Putamen (tissue), 1 donor: Measurements from ENCODE around the gene SHKBP1.
"Not testable (repeated sequence)": the region's sequence is repeated elsewhere in the genome, so short reads cannot be mapped to it uniquely, and the experiment has no call there.

Experiments
- DNase-seq: peaks from one replicate; pipeline ENCODE4 v3.0.0-alpha.2; 2016; ENCODE audit warnings: low spot score

Gene SHKBP1

DNA sequence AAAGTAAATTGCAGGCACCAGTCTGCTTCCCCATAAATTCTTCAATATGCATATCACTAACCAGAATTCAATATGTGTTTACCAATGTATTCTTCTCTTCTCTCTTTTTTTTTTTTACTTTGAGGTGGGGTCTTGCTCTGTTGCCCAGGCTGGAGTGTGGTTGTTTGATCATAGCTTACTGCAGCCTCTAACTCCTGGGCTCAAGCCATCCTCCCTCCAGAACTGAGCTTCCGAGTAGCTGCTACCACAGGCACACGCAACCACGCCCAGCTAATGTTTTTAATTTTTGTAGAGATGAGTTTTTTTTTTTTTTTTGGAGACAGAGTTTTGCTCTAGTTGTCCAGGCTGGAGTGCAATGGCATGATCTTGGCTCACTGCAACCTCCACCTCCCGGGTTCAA, 41.3 kb downstream of the SHKBP1 start:
- no peak for DNase-seq

DNA sequence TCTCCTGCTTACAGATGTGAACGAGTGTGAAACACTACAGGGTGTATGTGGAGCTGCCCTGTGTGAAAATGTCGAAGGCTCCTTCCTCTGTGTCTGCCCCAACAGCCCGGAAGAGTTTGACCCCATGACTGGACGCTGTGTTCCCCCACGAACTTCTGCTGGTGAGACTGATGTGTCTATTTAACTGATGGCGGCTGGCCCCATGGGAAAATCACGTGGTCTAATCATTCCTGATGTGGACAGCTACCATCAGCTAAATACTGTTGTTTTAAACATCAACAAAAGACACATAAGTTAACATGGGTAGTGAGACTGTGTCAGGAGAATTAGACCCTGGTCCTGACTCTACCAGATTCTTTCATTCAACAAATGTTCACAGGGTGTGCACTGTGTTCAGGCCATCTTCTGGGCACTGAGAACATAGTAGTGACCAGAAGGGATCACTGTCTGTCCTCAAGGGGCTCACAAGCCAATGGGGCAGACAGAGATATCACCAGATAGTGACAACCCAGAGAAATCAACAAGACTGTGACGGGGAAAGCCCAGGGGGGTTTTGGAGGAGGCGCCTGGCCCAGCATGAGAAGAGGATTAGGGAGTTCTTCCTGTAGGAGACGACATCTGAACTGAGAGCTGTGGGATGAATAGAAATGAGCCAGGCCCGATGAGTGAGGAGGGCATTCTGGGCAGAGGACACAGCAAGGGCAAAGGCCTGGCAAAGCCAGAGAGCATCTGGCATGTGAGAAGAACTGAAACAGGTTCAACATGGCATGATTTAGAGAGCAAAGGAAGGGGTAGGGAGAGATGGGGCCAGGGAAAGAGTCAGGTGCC, 42.9 kb downstream of the SHKBP1 start:
- DNase-seq, result no peak

DNA sequence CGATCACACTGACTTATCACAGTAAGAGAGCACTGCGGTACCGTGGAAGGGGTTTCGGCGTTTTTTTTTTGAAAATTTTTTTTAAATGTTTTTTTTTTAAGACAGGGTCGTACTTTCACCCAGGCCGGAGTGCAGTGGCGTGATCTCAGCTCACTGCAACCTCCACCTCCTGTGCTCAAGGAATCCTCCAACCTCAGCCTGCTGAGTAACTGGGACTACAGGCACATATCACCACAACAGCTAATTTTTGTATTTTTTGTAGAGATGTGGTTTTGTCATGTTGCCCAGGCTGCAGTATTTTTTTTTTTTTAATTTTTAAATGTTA, 43.5 kb downstream of the SHKBP1 start:
- DNase-seq, result no peak

DNA sequence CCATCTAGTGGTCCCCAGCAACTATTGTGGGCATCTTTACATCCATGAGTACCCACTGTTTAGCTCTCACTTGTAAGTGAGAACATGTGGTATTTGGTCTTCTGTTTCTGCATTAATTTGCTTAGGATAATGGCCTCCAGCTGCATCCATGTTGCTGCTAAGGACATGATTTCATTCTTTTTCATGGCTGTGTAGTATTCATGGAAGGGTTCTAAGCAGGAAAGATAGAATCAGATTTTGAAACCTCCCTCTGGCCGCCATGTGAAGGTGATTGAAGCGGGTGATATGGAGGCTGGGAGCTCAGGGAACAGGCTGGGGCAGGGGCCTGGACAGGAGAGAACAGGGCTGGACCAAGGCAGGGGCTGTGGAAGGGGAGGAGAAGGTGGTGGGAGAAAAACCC, 44.6 kb downstream of the SHKBP1 start:
- no peak for DNase-seq

DNA sequence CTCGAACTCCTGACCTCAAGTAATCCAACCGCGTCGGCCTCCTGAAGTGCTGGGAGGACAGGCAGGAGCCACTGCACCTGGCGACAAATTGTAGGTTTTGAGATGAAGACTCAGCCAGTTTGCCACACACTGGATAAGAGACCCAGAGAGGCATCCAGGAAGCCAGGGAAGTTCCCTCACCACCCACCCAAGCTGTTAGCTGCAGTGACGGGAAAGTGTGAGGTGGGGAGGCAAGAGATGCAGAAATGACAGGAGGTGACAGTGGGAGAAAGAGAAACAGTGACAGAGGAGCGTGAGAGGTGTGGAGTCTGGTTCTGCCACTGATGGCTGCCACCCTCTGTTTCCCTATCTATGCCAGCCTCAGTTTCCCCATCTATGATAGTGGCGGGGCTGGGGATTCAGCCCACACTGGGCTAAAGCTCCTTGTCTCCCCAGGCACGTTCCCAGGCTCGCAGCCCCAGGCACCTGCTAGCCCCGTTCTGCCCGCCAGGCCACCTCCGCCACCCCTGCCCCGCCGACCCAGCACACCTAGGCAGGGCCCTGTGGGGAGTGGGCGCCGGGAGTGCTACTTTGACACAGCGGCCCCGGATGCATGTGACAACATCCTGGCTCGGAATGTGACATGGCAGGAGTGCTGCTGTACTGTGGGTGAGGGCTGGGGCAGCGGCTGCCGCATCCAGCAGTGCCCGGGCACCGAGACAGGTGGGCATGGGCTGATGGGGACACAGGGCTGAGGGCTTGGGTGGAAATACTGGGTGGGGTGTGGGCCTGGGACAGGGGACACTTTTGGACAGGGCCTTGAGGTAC, 45.5 kb downstream of the SHKBP1 start:
- no peak for DNase-seq

DNA sequence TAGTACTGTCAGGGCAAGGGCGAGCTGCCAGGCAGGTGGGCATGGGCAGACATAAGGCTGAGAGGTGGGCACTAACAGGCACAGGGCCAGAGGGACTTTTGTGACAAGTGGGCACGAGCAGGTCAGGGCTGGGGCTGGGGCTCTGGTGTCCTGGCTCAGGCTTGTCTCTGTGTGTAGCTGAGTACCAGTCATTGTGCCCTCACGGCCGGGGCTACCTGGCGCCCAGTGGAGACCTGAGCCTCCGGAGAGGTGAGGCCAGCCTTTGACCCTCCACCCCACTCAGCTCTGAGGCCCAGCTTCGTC, 46.1 kb downstream of the SHKBP1 start:
- no peak for DNase-seq

DNA sequence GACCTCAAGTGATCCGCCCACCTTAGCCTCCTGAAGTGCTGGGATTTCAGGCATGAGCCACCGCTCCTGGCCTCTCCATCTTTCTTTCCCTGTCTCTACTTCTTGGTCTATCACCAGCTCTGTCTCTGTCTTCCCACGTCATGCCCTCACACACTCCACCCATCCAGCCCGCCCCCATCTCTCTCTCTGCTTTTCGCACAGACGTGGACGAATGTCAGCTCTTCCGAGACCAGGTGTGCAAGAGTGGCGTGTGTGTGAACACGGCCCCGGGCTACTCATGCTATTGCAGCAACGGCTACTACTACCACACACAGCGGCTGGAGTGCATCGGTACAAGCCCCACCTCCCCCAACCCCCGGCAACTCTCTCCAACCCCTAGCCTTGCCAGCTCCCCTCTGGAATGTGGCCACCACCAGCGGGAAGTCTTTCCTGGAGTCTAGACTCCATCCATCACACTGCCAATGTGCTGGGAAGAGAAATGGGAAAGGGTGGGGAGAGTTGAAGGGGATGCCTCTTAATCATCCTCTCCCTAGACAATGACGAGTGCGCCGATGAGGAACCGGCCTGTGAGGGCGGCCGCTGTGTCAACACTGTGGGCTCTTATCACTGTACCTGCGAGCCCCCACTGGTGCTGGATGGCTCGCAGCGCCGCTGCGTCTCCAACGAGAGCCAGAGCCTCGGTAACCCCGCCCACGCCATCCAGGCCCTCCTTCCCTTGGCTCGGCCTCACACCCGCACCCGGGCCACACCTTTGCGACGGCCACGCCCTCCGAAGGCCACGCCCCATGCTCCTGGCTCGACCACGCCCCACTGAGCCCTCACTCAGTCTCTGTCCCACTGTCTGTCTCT, 47.0 kb downstream of the SHKBP1 start:
- no peak for DNase-seq

DNA sequence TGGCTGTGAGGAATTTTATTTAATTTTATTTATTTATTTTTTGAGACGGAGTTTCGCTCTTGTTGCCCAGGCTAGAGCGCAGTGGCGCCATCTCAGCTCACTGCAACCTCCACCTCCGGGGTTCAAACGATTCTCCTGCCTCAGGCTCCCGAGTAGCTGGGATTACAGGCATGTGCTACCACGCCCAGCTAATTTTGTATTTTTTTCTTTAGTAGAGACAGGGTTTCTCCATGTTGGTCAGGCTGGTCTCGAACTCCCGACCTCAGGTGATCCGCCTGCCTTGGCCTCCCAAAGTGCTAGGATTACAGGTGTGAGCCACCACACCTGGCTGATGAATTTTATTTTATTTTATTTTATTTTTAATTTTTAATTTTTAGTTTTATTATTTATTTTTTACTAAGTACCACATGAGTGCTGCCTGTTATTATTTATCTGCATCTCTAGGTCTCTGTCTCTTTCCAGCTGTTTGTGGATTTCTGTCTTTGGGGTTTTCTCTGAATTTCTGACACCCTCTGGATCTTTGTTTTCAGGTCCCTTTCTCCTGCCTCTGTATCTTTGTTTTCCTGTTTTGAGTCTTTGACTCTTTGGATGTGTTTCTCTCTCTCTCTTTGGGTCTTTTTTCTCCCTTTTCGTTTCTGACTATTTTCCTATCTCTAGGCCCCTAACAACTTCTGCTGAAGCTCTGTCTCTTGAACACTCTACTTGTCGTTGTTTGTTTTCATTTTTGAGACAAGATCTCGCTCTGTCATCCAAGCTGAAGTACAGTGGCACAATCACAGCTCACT, 47.9 kb downstream of the SHKBP1 start:
- DNase-seq, result not testable (repeated sequence)

DNA sequence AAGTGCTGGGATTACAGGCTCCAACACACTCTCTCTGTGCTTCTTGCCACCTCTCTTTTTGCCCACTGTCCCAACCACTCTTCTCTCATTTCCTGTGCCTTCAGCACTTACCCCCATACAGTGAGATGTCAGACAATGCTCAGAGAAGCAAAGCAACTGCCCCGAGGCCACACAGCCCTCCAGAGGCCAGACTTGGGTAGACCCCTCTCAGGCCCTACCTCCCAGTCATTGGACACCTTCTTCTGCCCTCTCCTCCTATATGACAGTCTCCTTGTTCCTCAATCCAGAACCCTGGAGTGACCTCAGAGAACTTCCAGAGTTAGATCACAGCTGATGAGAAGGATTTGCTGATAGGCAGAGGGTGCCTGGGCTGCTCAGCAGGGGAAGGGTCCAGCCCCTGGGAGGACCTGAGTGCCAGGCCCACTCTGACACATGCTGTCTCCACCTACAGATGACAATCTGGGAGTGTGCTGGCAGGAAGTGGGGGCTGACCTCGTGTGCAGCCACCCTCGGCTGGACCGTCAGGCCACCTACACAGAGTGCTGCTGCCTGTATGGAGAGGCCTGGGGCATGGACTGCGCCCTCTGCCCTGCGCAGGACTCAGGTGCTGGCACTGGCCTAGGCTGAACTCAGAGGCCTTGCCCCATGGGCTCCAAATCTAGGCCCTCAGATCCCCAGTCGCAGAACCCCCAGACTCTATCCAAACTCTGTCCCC, 48.9 kb downstream of the SHKBP1 start:
- DNase-seq, result no peak

DNA sequence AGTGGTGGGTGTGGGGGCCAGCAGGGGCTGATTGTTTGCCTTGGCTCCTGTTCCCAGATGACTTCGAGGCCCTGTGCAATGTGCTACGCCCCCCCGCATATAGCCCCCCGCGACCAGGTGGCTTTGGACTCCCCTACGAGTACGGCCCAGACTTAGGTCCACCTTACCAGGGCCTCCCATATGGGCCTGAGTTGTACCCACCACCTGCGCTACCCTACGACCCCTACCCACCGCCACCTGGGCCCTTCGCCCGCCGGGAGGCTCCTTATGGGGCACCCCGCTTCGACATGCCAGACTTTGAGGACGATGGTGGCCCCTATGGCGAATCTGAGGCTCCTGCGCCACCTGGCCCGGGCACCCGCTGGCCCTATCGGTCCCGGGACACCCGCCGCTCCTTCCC, 50.2 kb downstream of the SHKBP1 start:
- no peak for DNase-seq

DNA sequence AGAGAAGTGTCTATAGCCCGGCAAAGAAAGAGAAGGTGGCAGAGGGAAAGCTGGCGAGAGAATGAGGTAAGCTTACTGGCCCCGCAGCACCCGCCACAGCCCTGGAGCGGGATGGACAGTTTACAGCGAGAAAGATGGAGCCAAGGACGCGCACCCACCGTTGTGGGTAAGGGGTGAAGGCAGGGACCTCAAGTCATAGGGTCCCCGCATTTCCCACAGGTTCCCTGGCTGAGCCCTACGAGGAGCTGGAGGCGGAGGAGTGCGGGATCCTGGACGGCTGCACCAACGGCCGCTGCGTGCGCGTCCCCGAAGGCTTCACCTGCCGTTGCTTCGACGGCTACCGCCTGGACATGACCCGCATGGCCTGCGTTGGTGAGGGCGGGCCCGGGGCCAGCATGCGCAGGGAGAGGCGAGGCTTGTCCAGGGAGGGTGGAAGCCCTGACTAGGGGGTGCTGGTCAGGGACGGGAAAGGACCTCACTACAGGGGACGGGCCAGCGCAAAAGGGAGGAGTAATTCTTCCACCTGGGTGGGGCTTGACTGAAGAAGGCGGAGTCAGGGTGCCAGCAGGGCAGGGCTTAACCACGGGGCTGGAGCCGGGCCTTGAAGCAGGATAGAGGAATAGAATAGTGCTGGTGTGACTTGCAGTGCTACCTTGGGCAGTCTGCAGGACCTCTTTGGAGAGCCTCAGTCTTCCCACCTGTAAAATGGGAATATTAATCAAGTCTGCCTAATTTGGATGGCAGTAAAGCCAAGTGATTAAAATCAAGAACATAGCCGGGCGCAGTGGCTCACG, 51.0 kb downstream of the SHKBP1 start:
- DNase-seq, result no peak

DNA sequence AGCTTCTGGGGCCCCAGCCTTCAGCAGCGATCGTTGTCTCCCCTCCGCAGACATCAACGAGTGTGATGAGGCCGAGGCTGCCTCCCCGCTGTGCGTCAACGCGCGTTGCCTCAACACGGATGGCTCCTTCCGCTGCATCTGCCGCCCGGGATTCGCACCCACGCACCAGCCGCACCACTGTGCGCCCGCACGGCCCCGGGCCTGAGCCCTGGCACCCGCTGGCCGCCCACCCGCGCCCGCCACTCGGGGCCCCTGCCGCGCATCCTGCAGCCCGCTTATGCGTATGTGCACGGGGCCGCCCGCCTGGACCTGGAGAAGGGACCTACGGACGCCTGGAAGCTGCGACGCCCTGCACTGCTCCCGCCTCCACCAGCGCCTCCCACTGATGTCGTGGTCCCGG, 52.7 kb downstream of the SHKBP1 start:
- DNase-seq, result no peak

DNA sequence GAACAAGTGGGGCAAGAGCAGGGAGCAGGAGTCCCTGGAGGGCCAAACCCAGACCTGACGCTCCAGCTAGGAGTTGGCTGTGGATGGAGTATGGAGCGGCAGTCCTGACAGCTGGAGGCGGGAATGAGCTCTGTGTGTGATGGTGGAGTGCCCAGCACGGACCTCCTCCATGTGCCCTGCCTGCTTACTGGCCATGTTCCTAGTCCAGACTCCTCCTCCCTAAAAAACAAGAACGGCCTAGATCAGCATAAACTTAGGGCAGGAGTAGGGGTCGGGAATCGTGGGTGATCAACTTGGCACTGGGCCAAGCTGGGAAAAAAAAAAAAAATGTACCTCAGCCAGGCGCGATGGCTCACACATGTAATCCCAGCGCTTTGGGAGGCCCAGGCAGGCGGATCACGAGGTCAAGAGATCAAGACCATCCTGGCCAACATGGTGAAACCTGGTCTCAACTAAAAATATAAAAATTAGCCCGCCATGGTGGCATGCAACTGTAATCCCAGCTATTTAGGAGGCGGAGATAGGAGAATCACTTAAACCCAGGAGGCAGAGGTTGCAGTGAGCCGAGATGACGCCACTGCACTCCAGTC, 54.0 kb downstream of the SHKBP1 start:
- DNase-seq, result no peak

DNA sequence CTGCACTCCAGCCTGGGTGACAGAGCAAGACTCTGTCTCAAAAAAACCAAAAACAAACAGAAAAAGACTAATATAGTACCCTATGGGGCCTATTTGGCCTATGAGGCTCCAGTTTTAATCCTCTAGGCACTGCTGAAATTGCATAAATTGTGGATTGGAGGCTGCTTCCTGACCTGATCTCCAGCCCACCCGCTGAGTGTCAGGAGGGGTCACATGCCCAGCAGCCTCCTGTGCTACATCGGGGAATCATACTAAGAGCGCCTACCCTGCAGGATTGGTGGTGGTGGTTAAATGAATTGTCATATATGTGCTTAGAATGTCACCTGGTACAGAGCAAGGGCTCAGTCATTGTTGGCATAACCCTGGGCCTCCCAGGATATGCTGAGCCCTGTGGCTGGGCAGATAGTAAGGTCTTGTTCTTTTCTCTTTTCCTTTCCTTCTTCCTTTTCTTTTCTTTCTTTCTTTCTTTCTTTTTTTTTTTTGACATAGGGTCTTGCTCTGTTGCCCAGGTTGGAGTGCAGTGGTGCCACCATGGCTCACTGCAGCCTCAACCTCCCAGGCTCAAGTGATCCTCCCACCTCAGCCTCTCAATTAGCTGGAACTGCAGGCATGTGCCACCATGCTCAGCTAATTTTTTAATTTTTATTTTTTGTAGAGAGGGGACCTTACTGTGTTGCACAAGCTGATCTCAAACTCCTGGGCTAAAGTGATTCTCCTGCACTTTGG, 55.8 kb downstream of the SHKBP1 start:
- DNase-seq, result no peak

DNA sequence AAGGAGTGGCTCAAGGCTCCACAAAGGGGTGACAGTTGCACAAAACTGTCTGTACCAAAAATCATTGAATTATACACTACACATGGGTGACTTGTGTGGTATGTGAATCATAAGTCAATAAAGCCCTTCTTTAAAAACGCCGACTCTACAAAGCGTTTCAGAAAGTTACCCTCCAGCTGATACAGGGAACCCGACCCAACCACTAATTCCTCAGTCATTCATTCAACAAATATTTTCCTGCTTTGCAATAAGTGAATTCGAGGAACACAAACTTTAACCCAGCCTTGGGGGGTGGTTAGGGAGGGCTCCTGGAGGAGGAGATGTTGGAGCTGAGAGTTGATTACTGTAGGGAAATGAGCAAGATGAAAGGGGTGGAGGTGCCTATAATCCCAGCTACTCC, 56.5 kb downstream of the SHKBP1 start:
- DNase-seq, result no peak

DNA sequence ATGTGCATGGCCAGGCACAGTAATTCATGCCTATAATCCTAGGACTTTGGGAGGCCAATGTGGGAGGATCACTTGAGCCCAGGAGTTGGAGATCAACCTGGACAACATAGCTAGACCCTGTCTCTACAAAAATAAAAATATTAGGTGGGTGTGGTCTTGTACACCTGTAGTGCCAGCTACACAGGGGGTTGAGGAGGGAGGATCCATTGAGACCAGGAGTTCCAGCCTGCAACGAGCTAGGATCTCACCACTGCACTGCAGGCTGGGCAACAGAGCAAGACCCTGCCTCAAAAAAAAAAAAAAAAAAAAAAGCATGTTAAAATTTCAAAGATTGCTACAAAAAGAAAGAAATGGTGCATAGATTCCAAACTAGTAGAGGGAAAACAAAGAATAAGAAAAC, 61.7 kb downstream of the SHKBP1 start:
- no peak for DNase-seq

DNA sequence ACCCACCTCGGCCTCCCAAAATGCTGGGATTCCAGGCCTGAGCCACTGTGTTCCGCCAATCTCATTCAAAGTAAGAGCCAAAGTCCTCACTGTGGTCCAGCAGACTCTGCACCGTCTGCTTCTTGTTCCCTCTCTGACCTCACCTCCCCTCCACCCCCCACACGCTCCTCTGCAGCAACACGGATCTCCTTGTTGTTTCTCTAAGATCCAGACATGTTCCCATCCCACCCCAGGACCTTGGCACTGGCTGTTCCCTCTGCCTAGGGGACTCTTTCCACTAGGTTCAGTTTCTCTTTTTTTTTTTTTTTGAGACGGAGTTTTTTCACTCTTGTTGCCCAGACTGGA, 62.9 kb downstream of the SHKBP1 start:
- DNase-seq, result no peak

DNA sequence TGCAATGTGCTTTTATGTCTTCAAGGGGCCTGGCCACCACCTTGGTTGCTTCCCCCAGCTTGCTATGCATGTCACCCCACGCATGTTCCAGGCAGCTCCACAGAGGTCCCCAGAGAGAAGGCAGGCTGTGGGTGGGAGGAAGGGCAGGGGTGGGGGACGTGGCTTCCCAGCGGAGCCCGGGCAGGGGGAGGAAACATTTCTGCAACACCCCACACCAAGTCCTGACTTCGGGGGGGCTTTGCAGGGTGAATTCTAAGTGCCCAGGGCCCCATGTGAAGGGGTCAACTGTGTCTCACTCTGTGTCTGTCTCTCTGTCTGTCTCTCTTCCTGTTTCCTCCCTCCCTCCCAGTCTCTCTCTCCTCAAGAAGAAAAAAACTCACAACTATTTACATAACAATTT, 64.1 kb downstream of the SHKBP1 start:
- peak; percentile 58 for DNase-seq
